Ishikawa (cell line): ENCODE results near the gene SLC7A7.

Experiments
- CEBPB ChIP-seq: IDR thresholded peaks from 2 replicates; pipeline ENCODE4 v1.6.1; 2012
- CREB1 ChIP-seq: IDR thresholded peaks from 2 replicates; pipeline ENCODE4 v1.6.1; 2012; ENCODE audit warnings: low read depth
- EP300 ChIP-seq: IDR thresholded peaks from 2 replicates; pipeline ENCODE4 v1.6.1; 2012; ENCODE audit warnings: borderline replicate concordance
- FOXM1 ChIP-seq: IDR thresholded peaks from 2 replicates; pipeline ENCODE4 v1.6.1; 2012; ENCODE audit warnings: low read depth, borderline replicate concordance
- NFIC ChIP-seq: IDR thresholded peaks from 2 replicates; pipeline ENCODE4 v1.6.1; 2012
- RAD21 ChIP-seq: IDR thresholded peaks from 2 replicates; pipeline ENCODE4 v1.6.1; 2012; ENCODE audit warnings: low read depth
- TAF1 ChIP-seq: IDR thresholded peaks from 2 replicates; pipeline ENCODE4 v1.6.1; 2012; ENCODE audit warnings: low read depth, mild to moderate bottlenecking
- YY1 ChIP-seq: IDR thresholded peaks from 2 replicates; pipeline ENCODE4 v1.6.1; 2012; ENCODE audit warnings: low read depth
- TF ChIP-seq, protein P1 (sequence below): IDR thresholded peaks from 2 replicates; pipeline ENCODE4 v1.6.1; 2012; ENCODE audit warnings: low read depth, mild to moderate bottlenecking
- TF ChIP-seq, protein P2 (sequence below): IDR thresholded peaks from 2 replicates; pipeline ENCODE4 v1.6.1; 2012

DNA sequence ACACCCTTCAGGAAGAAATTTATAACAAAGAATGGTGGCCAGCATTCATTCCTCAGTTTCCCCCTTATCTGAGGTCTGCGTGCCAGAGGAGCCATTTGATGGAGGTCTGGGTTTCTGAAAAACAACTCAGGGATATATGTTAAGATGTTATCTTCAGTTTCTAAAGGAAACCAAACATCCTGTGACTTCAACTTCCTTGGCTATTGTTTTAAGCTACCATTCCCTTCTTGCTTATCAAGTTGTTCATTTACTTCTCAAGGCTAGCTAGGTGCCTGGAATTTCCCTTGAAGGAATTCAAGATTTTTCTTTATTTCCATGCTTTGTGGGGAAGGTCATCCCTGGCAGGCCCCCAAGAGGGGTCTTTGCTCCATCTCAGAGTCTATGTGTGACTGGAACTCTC is 75.8 kb downstream of the SLC7A7 start:
- TF ChIP-seq YY1 (no peak), CEBPB (no peak), CREB1 (no peak), FOXM1 (no peak), TAF1 (no peak), EP300 (no peak), RAD21 (no peak), NFIC (no peak)
- TF ChIP-seq, protein P1, sequence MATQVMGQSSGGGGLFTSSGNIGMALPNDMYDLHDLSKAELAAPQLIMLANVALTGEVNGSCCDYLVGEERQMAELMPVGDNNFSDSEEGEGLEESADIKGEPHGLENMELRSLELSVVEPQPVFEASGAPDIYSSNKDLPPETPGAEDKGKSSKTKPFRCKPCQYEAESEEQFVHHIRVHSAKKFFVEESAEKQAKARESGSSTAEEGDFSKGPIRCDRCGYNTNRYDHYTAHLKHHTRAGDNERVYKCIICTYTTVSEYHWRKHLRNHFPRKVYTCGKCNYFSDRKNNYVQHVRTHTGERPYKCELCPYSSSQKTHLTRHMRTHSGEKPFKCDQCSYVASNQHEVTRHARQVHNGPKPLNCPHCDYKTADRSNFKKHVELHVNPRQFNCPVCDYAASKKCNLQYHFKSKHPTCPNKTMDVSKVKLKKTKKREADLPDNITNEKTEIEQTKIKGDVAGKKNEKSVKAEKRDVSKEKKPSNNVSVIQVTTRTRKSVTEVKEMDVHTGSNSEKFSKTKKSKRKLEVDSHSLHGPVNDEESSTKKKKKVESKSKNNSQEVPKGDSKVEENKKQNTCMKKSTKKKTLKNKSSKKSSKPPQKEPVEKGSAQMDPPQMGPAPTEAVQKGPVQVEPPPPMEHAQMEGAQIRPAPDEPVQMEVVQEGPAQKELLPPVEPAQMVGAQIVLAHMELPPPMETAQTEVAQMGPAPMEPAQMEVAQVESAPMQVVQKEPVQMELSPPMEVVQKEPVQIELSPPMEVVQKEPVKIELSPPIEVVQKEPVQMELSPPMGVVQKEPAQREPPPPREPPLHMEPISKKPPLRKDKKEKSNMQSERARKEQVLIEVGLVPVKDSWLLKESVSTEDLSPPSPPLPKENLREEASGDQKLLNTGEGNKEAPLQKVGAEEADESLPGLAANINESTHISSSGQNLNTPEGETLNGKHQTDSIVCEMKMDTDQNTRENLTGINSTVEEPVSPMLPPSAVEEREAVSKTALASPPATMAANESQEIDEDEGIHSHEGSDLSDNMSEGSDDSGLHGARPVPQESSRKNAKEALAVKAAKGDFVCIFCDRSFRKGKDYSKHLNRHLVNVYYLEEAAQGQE, result no peak
- TF ChIP-seq, protein P2, sequence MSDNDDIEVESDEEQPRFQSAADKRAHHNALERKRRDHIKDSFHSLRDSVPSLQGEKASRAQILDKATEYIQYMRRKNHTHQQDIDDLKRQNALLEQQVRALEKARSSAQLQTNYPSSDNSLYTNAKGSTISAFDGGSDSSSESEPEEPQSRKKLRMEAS, result no peak
